COR-L47 (cell line): ENCODE measurements around the gene HEATR9.

Experiments used
- DNase-seq: peaks from one replicate; lab custom pipeline; 2025; lab: John Stamatoyannopoulos, UW

Gene HEATR9

GRCh38 chr17:35808240-35808961 lies 60.3 kb downstream of the HEATR9 start:
- no peak for DNase-seq

- DNase-seq: no peak
These were observed 61.1 kb downstream of the HEATR9 start for GRCh38 chr17:35807371-35808144.
